ENCODE measurements around the gene SLIT3. TPM values are rescaled to one million over a fixed set of nuclear protein-coding genes. Genes with fewer than 3 reads are reported as not detected.

Gene SLIT3
- polyA plus RNA-seq, 3 donors, result 0.99 to 24.6 (median 16.4) TPM

DNA sequence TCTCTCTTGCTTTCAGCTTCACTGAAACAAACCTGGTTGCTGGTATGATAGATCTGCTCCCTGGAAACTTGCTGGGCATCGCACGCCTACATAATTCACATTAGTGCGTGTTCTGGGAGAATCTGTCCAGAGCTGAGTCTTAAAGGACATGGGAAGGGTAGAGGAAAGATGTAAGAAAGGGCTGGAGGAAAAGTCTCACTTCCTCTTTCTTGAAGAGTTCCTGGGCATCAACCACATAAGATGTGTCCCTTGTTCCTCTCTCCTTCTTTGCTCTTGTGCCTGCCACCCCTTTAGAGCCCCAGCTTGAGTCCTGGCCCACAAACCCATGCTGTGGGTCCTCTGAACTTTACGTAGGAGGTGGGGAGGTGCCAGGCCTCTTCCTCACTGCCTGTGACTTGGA is 516.5 kb downstream of the SLIT3 start:
- WGBS, 3 donors, result 84 to 90% (median 90%) methylated on average over 4 of the region's 4 CpGs
- no peak overlapping the region for H3K27ac ChIP-seq (ENCODE audit: low read depth, low read length)

DNA sequence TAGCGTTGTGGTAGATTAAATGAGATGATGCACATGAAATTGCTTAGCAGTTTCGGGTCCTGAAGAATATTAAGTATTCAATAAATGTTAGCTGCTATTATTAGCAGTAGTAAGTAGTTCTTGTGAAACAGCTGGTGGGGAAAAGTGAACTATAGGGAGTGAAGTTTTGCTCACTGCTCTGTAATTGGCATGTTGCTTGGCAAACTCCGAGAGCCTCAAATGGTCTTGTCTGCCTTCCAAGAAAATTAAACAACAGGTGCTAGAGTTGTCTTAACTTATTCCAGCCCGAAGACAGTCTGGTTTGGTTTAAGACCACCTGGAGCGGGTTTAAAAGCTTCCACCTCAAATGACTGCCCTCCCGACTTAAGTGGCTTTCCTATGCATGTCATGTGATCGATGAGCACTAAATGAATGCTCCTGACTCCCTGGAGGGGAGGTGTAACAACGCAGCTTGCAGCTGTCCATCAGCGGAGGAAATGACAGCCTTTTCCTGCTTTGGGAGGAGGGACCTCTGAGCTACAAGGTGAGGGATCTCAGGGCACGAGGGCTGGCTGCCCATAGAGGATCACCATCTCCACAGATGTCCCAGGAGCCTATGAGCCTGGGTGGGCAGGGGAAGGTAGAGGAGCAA is 518.9 kb downstream of the SLIT3 start:
- 63 to 70% (median 64%) methylated on average over 10 of the region's 10 CpGs for WGBS, 3 donors
- no peak overlapping the region for H3K27ac ChIP-seq (ENCODE audit: low read depth, low read length)

DNA sequence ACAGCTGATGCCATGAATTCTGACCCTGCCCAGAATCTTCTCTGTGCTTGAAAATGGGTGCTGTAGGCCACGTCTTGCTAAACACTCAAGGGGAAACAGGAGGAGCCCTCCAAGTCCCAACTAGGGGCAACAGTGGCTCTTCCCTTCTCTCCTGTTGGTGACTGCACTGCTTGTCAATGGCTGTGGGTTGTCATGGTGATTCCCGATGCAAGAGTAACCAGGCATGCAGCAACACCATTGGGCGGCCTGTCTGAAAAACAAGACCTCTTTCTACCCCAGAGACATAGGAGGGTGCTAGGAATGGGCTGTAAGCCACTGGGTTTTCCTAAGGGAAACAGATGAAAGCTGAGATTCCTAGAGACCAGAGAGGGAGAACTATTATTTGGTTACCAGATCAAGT is 520.1 kb downstream of the SLIT3 start:
- H3K27ac ChIP-seq (ENCODE audit: low read depth, low read length), result no peak overlapping the region
- 79 to 89% (median 84%) methylated on average over 3 of the region's 3 CpGs for WGBS, 3 donors

DNA sequence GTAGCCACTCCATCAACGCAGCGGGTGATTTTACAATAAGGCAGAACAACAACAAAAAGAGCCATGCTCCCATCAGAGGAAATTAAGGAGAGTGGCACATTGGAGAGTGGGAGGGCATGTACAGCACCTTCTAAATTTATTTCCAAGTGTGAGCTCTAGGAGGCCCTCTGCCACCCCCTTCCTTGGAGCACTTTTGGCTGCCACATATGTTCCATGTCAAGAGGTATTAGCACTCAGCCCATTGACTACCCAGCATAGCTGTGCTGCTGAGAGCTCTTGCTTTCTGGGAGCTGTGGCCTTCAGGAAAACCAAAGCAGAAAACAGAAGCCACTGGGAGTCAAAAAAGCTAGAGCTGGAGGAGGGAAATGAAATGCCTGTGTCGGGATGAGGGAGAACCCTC is 521.6 kb downstream of the SLIT3 start:
- 93 to 96% (median 94%) methylated on average over 3 of the region's 3 CpGs for WGBS, 3 donors
- no peak overlapping the region for H3K27ac ChIP-seq (ENCODE audit: low read depth, low read length)

DNA sequence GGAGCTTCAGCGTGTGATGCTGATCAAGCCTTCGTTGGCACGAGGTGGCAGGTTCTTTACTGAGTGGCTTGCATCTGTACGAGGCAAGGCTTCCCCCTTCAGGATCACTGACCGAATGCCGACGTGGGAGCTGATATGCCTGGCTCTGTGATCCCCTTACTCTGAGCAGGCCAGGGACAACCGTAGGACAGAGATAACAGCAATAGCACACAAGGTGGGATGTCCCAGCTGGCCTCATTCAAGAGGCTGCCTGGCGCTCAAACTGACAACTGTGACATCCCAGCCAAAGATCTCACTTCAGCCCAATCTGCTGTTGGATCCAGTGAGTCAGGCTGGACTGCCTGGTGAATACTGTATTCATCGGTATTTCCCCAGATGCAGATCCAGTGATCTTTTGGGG is 522.4 kb downstream of the SLIT3 start:
- H3K27ac ChIP-seq (ENCODE audit: low read depth, low read length), result no peak overlapping the region
- 85 to 90% (median 88%) methylated on average over 10 of the region's 10 CpGs for WGBS, 3 donors

DNA sequence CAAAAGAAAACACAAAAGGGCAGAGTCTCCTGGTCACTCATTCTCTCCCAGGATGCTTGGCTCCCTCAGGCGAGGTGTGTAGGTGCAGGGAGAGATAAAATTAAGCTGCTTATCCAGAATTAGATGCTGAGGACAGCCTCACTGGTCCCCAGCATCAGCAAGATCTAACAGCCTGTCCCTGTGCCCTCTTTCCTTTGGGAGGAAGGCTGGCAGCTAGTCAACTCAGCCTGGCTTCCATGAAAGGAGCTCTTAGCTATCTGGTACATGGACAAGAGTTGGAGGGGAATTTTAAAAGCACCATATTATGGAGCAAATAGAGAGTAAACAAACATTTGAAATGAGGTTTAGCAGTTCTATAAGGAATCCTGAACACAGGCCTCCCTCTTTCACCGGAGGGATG is 523.3 kb downstream of the SLIT3 start:
- 76 to 87% (median 82%) methylated on average over 2 of the region's 2 CpGs for WGBS, 3 donors
- no peak overlapping the region for H3K27ac ChIP-seq (ENCODE audit: low read depth, low read length)

DNA sequence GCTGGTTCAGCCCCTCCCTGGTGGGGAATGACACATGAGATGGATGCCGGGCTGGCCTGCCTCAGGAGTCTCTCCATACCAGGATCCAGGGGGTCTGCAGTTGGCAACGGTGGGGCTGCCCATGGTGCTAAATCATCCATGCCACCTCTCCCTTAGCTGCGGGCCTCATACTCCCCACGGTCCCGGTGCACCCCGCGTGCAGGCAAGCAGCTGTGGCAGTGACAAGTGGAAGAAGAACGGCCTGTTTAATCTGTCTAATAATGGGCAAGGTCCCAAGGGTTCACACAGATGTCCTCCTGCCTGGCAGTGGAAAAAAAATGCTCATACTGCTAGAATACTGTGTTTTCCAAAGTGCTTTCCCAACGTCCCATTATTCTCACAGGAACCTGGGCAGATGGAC is 524.9 kb downstream of the SLIT3 start:
- WGBS, 3 donors, result 29 to 79% (median 72%) methylated on average over 9 of the region's 9 CpGs
- no peak overlapping the region for H3K27ac ChIP-seq (ENCODE audit: low read depth, low read length)

DNA sequence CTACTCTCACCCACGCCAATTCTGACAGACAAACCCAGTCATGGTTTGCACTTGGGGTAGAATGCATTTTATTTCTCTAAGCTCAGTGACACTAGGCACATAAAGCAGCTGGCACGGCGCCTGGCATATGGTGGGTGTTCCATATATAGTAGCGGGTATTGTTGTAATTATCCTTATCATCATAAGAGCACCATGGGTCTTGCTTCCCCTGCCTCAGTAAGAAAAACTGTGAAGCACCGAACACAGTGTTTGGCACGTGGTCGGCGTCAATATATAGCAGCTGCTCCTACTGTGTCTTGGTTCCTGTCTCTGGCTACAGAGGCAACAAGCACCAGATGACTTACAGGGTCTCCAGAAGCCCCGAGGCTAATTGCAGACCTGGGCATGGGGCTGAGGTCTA is 527.7 kb downstream of the SLIT3 start:
- 84 to 90% (median 89%) methylated on average over 9 of the region's 9 CpGs for WGBS, 3 donors
- H3K27ac ChIP-seq (ENCODE audit: low read depth, low read length), result no peak overlapping the region

DNA sequence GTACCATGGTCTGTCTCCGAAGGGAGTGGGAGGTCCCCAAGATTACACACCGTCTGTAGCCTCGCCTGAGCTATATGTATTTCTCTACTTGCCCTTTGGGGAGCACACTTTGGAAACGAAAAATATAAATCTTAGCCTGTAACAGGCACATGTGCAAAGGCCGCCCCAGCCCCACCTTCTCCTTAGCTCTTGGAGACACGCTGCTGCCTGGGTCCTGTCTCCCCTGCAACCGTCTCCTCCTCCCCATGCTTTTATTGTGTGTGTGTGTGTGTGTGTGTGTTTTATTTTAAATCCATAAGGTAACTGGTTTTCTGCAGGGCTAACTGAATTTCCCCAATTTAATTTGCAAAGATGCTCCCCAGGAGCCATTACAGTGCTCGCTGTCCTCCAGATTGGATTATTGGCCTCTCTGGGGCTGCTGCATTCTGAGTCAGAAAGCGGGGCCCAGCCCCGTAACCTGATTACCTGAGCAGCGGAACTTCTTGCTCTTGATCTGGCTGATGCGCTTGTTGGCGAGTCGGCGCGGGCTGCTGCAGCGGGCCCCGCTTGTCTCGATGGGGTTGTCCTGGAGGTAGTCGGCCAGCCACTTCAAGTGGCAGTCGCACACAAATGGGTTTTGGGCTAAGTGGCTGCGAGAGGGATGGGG is 528.5 kb downstream of the SLIT3 start:
- H3K27ac ChIP-seq (ENCODE audit: low read depth, low read length), result no peak overlapping the region
- 87 to 94% (median 90%) methylated on average over 22 of the region's 22 CpGs for WGBS, 3 donors

DNA sequence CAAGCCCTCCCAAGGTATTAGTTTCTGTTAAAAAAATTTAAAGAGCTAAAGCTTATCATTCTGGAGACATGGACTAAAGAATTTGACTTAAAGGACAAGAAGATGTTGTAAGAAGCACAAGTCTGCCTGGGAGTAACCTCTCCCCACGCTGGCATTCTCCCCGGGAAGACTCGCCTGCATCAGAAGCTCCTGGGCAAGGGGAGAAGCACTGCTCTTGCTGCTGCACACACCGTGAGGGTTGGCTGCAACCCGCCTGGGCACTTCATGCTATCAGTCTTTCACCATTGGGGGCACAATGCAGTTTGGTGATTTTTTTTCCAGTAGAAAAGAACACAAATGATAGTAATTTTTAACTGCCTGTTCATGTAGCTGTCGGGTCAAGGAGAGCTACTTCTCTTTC is 529.3 kb downstream of the SLIT3 start:
- no peak overlapping the region for H3K27ac ChIP-seq (ENCODE audit: low read depth, low read length)
- WGBS, 3 donors, result 75 to 82% (median 76%) methylated on average over 6 of the region's 6 CpGs

DNA sequence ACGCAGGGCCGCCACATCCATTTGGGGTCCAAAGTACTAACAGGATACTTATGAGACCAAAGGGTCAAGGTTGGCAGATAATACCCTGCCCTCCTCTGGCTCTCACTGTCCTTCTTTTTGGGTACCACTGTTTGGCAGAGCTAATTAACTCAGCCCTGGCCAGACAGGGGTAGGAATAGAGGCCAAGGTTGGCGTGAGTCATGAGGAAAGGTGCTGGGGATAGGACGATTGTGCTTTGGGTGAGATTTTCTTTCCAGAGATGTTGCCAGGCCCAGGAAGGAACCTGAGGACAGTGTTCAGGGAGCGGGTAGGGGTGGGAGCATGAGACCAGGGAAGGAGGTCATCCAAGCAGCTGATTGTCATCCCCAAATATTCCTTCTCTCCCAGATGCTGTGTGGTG is 529.9 kb downstream of the SLIT3 start:
- no peak overlapping the region for H3K27ac ChIP-seq (ENCODE audit: low read depth, low read length)
- WGBS, 3 donors, result 79 to 91% (median 88%) methylated on average over 5 of the region's 5 CpGs

DNA sequence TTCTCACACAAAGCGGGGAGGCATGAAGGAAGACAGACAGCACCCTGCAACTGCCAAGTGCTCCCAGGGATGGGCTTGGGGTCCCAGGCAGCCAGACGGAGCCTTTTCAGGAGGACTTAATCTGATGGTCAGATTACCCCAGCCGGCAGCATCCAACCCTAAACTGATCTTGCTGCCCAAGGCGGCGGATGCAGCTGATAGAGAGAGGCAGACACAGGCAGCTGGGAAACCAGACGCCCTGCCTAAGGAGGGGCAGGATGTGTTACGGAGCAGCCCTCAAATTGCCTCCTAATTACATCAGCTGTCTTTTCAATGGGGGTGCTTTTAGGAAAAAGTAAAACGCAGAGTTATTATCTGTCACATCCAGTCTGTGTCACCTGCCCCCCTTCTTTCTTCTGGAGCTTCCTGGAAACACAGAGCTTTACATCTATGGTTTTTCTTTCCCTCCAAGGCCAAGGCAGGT is 530.9 kb downstream of the SLIT3 start:
- no peak overlapping the region for H3K27ac ChIP-seq (ENCODE audit: low read depth, low read length)
- WGBS, 3 donors, result 71 to 81% (median 72%) methylated on average over 8 of the region's 8 CpGs

DNA sequence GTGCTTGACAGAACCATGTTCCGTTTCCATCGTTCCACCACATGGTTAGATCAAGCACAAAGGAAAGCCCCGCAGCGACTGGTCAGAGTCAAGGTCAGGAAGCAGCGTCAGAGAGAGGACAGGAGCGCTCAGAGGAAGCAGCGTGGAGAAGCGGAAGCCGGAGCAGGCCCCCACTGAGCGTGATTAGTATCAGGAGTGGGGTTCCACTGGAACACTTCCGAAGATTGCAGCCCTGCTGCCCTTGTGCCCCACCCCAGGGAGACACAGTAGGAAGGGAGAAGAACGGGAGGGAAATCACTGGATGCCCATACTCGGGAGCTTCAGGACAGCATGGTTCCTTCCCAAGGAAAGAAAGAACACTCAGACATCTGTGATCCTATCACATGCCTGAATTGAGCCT is 532.8 kb downstream of the SLIT3 start:
- H3K27ac ChIP-seq (ENCODE audit: low read depth, low read length), result no peak overlapping the region
- 84 to 96% (median 95%) methylated on average over 13 of the region's 13 CpGs for WGBS, 3 donors

DNA sequence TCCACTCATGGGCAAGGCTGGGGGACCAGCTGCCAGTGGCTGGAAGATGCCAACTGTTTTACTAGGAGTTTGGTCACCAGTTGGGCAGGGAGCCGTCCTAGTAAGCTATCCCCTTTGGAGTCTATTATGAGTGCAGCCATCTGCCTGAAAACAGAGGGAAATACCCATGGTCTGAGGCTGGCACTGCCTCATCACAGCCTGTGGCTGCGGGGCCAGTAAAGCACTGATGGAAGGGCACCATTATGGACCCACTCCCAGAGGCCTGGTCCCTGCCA is 534.6 kb downstream of the SLIT3 start:
- no peak overlapping the region for H3K27ac ChIP-seq (ENCODE audit: low read depth, low read length)
- WGBS, 3 donors, result 76 to 85% (median 84%) methylated on average over 2 of the region's 2 CpGs

DNA sequence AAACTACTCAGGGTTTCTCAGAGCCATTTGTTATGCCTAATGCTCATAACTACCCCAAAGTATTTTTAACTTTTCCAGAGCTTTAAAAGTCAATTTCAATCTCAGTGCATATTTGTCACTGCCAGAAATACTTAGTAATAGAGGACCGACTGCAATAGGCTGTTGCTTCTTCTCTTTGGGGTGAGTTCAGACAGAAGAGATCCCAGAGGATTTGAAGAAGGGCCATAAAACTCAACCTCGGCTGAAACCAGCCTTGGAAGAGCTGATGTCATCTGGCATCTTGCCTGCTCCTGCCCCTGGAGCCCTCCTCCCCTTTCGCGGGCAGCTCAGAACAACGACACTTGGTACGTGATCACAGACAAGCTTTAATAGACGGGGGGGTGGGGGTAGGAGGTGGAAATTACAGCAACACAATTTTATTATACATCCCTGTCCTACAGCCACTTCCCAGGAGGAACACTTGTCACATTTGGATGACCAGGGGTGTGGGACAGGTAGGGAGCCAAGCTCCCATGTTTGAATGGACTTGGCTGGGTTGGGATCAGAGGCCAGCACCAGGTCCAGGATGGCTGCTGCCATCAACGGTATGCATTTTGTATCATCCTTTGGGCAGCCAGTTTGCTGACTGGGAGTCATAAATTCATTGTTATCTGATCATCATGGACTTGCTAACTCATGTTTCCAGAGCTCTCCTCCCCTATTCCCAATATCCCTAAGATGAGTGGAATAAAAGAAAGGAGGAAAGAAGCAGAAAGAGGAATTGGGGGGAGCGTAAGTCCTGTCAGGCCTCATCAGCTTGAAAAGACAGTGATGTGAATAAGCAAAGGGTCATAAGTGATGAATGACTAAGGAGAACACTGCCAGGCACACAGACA is 535.2 kb downstream of the SLIT3 start:
- H3K27ac ChIP-seq (ENCODE audit: low read depth, low read length), result no peak overlapping the region
- 42 to 54% (median 51%) methylated on average over 9 of the region's 9 CpGs for WGBS, 3 donors

DNA sequence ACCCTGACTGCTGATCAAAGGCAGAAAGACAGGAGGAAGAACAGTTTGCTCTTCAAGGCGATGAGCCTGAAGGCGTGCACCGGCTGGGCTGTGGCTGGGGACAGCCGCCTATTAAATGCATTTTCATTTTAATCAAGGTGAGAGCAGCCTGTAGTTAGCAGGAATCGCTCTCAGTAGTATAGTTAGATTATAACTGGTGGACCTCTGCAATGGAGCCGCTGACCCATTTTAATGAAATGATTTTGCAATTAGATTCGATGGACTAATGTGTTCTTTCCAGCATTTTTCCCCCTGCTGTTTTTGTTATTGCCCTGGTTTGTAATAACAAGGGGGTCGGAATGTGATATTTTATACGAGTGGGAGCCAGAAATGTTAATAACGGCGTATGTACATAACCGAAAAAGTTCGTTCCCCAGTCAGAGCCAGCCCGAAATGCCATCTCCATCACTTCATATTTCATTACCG is 535.8 kb downstream of the SLIT3 start:
- 77 to 85% (median 83%) methylated on average over 15 of the region's 15 CpGs for WGBS, 3 donors
- H3K27ac ChIP-seq (ENCODE audit: low read depth, low read length), result no peak overlapping the region

DNA sequence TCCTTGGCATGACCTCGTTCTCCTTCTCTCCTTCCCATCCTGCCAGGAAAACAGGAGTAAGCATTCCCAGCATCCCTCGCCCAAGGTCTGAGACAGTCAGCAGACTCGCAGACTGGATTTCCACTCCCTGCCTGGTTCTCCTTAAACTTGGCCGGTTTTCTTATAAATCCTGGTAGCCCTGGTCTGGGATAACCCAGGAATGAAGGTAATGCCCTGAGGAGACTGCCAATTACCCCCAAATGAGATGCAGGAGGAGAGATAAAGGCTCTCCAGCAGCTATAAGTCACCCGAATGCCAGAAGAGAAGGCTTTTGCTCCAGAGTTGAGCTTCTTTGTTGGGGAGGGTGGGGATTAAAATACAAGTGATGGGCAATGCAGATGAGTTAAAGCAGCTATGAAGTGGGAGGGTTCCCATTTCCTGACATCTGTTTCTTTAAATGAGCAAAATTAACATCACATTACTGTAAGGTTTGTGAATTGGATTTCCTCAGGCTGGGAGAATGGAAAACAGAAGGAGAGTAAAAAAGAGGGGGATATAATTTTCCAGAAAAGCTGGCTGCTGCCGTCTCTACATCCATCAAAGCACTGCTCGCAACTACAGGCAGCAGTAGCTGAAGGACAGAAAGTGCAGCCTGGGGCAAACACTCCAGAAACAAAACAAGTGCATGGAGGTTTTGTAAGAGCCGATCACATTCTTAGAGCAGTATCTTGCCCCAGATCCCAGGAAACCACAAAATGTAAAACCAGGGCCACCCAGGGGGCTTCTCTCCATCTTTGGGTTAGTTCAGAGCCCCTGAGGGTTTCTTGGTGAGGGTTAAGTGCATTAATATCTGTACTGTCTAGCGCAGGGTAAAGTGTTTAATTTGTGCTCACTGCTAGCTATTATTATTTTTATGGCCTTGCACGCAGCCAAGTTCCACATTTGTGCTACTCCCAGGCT is 544.2 kb downstream of the SLIT3 start:
- WGBS, 3 donors, result 77 to 81% (median 81%) methylated on average over 10 of the region's 10 CpGs
- H3K27ac ChIP-seq (ENCODE audit: low read depth, low read length), result no peak overlapping the region

DNA sequence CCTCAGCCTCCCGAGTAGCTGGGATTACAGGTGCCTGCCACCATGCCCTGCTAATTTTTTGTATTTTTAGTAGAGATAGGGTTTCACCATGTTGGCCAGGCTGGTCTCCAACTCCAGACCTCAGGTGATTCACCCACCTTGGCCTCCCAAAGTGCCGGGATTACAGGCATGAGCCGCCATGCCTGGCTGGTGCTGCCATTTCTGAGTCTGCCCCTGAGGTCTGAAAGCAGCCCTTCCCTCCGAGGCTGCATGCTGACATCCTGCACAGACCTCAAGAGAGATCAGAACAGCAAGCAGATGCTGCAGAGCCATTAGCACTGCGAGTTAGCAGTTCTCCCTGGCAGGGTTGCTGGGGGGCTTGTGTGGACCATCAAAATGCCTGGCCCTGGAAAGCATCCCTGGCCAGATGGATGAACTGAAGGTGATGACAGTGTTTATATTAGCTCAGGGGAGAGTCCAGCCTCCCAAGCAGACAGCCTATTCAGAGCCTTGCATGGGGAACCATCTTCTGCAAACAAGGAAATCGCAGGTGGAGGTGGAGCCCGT is 545.3 kb downstream of the SLIT3 start:
- WGBS, 3 donors, result 82 to 83% (median 83%) methylated on average over 7 of the region's 7 CpGs
- H3K27ac ChIP-seq (ENCODE audit: low read depth, low read length), result no peak overlapping the region
